Measurements from ENCODE around the gene TMED1. TPM values are rescaled to one million over a fixed set of nuclear protein-coding genes. Genes with fewer than 3 reads are reported as not detected.
"Not testable (repeated sequence)": the region's sequence is repeated elsewhere in the genome, so short reads cannot be mapped to it uniquely, and the experiment has no call there.

TMED1 gene
- total and polyA plus RNA-seq, 12 donors, result 12.5 to 103 (median 48.6) TPM

DNA sequence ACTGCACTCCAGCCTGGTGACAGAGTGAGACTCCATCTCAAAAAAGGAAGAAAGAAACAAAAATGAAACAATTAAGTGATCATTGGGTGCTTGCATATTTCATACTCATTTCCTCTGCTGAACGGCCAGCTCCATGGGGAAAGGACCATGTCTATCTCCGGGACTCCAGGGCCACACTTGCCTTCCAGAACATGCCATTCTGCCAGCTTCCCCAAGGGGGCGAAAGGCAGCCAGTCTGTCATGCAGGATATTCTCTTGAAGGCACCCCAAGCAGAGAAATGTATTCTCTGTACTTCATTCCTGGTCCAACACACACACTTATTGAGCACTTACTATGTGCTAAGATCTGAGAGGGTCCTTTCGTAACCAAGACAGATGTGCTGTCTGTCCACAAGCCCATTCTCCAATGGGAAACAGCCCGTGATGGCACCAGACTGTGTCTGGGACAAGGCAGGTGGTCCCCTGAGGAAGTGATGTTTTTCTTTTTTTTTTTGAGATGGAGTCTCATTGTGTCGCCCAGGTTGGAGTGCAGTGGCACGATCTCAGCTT, 25.2 kb upstream of the TMED1 start:
- Histone ChIP-seq H3K36me3 (replicated peaks in 1 of 2) (no peaks in the 10 kb centered on the region), H3K4me1 (replicated peaks in 1 of 2) (peaks cover 0 to 5% of the 10 kb centered on the region in 2 donors), H3K27me3 (no peaks in the 10 kb centered on the region), H3K27ac (no peak overlapping the region), H3K4me3 (no peak overlapping the region), H3K9me3 (replicated peaks in 1 of 3) (no peaks in the 10 kb centered on the region)
- 49 to 70% (median 63%) methylated on average over 7 of the region's 7 CpGs for WGBS, 4 donors
- intact Hi-C loops (cut with DNase I), result loop anchor here in 1 of 2 donors (10.0 kb wide), 1 partner anchor 146 kb away; the partner anchor contains the start of gene DNM2
- peak in 5 of 7 donors; percentile 48 to 76 (median 66) for DNase-seq
- TF ChIP-seq POLR2A (IDR thresholded peaks at IDR 0.05), result no peak
- TF ChIP-seq, protein P1, sequence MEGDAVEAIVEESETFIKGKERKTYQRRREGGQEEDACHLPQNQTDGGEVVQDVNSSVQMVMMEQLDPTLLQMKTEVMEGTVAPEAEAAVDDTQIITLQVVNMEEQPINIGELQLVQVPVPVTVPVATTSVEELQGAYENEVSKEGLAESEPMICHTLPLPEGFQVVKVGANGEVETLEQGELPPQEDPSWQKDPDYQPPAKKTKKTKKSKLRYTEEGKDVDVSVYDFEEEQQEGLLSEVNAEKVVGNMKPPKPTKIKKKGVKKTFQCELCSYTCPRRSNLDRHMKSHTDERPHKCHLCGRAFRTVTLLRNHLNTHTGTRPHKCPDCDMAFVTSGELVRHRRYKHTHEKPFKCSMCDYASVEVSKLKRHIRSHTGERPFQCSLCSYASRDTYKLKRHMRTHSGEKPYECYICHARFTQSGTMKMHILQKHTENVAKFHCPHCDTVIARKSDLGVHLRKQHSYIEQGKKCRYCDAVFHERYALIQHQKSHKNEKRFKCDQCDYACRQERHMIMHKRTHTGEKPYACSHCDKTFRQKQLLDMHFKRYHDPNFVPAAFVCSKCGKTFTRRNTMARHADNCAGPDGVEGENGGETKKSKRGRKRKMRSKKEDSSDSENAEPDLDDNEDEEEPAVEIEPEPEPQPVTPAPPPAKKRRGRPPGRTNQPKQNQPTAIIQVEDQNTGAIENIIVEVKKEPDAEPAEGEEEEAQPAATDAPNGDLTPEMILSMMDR (IDR thresholded peaks at IDR 0.05), result peak; percentile 19 to 47 (median 39)

DNA sequence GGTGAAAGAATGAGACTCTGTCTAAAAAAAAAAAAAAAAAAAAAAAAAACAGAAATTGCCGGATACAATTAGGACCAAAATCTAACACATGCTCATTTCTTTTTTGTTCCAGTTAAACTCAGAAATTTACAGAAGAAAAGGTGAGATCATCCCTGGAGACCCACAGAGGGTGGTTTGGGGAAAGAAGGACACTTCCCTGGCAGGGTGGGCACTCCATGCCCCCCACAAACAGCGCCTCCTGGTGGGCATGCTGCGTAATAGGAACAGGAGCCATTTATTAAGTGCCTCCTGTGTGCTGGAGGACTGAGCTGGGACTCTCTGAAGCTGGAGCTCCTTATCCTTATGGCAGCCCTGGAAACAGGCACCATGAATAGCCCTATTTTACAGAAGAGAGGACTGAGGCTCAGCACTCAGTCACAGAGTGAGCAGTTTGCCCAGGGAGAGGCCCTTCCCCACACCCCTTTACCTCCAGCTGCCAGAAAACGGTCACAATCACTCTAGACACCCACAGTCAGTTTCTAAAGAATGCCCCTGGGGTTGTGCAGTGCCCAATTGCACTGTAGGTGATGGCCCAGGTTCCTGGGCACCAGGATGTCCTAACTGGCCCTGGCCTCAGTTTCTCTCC, 22.3 kb upstream of the TMED1 start:
- no peak for DNase-seq
- Histone ChIP-seq H3K27ac (no peak overlapping the region), H3K4me1 (replicated peaks in 1 of 2) (no peaks in the 10 kb centered on the region), H3K36me3 (replicated peaks in 1 of 2) (no peaks in the 10 kb centered on the region), H3K27me3 (no peaks in the 10 kb centered on the region), H3K4me3 (no peak overlapping the region), H3K9me3 (replicated peaks in 1 of 3) (no peaks in the 10 kb centered on the region)
- intact Hi-C loops (cut with DNase I), result no loop called here
- no peak for TF ChIP-seq POLR2A (IDR thresholded peaks at IDR 0.05)
- TF ChIP-seq, protein P1 (IDR thresholded peaks at IDR 0.05), result peak in 5 of 6 experiments; percentile 17 to 49 (median 46)
- WGBS, 4 donors, result 52 to 60% (median 56%) methylated on average over 4 of the region's 4 CpGs

DNA sequence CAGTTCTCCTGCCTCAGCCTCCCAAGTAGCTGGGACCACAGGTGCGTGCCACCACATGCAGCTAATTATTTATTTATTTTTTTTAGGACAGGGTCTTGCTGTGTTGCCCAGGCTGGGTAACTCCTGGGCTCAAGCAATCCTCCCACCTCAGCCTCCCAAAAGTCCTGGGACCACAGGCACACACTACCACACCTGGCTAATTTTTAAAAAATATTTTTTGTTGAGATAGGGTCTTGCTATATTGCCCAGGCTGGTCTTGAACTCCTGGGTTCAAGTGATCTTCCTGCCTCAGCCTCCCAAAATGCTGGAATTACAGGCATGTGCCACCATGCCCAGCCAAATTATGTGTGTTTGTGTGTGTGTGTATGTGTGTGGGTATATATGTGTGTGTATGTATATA, 20.9 kb upstream of the TMED1 start:
- intact Hi-C loops (cut with DNase I); H3K27ac ChIP-seq; H3K4me3 ChIP-seq; H3K4me1 ChIP-seq (replicated peaks in 1 of 2); H3K27me3 ChIP-seq; H3K36me3 ChIP-seq (replicated peaks in 1 of 2); DNase-seq; H3K9me3 ChIP-seq (replicated peaks in 1 of 3): not testable (repeated sequence)
- WGBS, 4 donors, result 75 to 93% (median 90%) methylated on average over 1 of the region's 1 CpG

DNA sequence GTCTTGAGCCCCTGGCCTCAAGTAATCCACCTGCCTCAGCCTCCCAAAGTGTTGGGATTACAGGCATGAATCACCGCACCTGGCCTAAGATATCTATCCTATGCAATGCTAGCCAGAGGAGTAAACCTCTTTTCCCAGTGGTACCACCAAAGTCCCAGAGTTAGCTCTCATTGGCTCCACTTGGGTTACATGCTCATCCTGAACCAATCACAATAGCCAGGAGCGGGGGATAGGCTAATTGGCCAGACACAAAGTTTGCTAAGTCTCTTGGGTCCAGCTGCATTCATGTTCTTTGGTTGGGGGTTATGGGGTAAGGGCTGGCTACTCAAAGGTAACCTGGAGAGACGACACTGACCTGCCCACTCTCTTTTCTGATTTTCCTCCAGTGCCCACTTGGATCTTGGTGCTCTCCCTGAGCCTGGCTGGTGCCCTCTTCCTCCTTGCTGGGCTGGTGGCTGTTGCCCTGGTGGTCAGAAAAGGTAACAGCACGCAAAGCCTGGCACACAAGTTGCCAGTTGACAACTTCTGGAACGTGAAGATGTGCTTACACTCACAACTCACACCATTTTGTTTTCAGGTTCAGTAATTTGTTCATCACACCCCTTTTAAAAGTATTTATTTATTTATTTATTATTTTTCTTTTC, 20.0 kb upstream of the TMED1 start:
- 70 to 79% (median 75%) methylated on average over 3 to 5 of the region's 5 CpGs for WGBS, 4 donors
- Histone ChIP-seq H3K9me3 (replicated peaks in 1 of 3) (no peaks in the 10 kb centered on the region), H3K4me1 (replicated peaks in 1 of 2) (no peaks in the 10 kb centered on the region), H3K36me3 (replicated peaks in 1 of 2) (no peaks in the 10 kb centered on the region), H3K27ac (no peak overlapping the region), H3K4me3 (no peak overlapping the region), H3K27me3 (no peaks in the 10 kb centered on the region)
- intact Hi-C loops (cut with DNase I), result no loop called here
- no peak for DNase-seq
- no peak for TF ChIP-seq POLR2A (IDR thresholded peaks at IDR 0.05)
- TF ChIP-seq, protein P1 (IDR thresholded peaks at IDR 0.05), result peak; percentile 37 to 42 (median 38)

Measured in adrenal gland (tissue), 12 donors.